Epithelial cell of proximal tubule (primary cell): ENCODE results near the gene ABTB2. TPM values are rescaled to one million over a fixed set of nuclear protein-coding genes. Genes with fewer than 3 reads are reported as not detected.

Experiments
- DNase-seq: peaks from one replicate; pipeline ENCODE4 v3.0.0-alpha.2; 2011; ENCODE audit warnings: low read depth
- H3K4me3 ChIP-seq: 2 replicates; pipeline ENCODE4 v1.5.1; 2011; ENCODE audit warnings: low read depth, mild to moderate bottlenecking, low read length
- total RNA-seq: library from RNA; depleted of rRNA; stranded (reverse); fragments of >200 nt; gene quantifications from 2 replicates; pipeline ENCODE4 v1.2.3, GENCODE V29; 2015
- TF ChIP-seq, protein P1 (sequence below): conservative IDR thresholded peaks from 2 replicates; pipeline ENCODE4 v1.5.1; 2012; ENCODE audit warnings: low read depth, mild to moderate bottlenecking, low read length

ABTB2 gene
- total RNA-seq, result 14.1 and 17.6 TPM in 2 replicates

DNA sequence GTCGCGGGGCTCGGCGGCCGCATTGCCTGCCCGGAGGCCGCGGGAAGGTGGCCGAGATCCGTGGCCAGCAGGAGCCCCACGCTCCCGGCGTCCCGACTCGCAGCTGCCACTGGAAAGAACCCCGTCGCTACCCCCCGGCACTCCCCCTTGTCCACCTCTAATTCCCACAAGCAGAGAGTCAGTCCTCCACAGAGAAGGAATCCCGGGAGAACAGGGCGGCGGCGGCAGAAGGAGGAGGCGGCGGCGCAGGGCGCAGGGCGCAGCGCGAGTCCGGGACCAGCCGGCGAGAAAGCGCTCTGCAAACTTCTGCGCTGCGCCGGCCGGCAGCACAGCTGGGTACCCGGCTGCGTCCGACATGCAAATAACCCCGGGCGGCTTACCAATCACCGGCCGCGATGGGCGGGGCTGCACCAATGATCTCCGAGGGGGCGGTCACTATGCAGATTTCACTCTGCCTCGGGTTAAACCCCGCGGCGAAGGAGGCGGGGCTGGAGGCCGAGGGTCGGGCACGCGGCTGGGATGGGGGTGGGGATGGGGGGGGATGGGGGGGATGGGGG lies at the start of gene ABTB2:
Gene ABTB2, minus strand, starts transcription at position 310 of the 557 bp plus-strand sequence.
- DNase-seq, result no peak
- H3K4me3 ChIP-seq, result peak within 1 kb of the TSS; percentile 84
- TF ChIP-seq, protein P1, sequence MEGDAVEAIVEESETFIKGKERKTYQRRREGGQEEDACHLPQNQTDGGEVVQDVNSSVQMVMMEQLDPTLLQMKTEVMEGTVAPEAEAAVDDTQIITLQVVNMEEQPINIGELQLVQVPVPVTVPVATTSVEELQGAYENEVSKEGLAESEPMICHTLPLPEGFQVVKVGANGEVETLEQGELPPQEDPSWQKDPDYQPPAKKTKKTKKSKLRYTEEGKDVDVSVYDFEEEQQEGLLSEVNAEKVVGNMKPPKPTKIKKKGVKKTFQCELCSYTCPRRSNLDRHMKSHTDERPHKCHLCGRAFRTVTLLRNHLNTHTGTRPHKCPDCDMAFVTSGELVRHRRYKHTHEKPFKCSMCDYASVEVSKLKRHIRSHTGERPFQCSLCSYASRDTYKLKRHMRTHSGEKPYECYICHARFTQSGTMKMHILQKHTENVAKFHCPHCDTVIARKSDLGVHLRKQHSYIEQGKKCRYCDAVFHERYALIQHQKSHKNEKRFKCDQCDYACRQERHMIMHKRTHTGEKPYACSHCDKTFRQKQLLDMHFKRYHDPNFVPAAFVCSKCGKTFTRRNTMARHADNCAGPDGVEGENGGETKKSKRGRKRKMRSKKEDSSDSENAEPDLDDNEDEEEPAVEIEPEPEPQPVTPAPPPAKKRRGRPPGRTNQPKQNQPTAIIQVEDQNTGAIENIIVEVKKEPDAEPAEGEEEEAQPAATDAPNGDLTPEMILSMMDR, result no peak

DNA sequence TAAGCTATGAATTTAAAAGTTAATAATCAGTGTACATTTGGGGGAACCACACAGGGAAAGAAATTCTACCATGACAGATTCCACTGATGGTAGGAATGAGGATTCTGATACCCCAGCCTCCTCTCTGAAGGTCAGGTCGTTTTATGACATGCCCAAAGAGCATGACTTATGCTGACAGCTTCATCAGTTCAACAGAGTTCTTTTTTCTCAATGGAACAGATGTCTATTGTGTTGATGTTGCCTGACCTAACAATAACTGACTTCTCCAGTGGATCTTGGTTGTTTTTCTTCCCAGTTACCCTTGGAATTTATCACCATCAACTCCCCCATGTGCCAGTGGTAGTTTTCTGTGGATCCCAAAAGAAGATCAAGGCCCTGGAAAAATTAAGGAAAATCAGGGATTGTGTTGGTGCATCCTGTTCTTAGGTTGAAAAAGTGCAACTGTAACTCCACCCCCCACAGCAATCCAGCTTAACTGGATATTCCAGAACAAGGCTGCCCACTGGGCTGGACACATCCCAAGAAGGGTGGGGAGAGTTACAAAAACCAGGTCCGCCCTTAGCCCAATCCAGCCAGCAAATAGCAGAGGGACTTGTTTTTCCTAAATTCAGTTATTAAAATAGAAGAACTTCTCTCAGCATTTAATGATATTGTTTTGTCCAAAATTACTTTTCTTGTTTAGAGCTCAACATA lies 49.5 kb upstream of the ABTB2 start:
- no peak overlapping the region for H3K4me3 ChIP-seq
- no peak for DNase-seq
- TF ChIP-seq, protein P1, result no peak

DNA sequence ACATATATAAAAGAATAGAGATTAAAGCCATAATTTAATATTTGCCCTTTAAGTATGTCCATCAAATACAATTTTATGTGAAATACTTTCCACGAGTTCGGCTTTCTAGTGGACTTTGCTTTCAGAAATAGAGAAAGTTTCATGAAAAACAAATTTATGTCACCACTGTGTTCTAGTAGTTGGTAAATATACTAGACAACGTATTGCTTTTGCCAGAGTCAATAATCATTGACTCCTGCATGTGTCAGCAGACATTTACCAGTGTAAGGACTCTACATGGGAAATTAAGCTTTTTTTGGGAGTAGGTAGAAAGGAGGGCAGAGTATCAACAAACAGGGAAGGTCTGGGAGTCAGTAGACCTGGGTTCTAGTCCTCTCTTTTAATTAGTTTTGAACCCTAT lies 48.6 kb upstream of the ABTB2 start:
- TF ChIP-seq, protein P1, result no peak
- no peak for DNase-seq
- no peak overlapping the region for H3K4me3 ChIP-seq

DNA sequence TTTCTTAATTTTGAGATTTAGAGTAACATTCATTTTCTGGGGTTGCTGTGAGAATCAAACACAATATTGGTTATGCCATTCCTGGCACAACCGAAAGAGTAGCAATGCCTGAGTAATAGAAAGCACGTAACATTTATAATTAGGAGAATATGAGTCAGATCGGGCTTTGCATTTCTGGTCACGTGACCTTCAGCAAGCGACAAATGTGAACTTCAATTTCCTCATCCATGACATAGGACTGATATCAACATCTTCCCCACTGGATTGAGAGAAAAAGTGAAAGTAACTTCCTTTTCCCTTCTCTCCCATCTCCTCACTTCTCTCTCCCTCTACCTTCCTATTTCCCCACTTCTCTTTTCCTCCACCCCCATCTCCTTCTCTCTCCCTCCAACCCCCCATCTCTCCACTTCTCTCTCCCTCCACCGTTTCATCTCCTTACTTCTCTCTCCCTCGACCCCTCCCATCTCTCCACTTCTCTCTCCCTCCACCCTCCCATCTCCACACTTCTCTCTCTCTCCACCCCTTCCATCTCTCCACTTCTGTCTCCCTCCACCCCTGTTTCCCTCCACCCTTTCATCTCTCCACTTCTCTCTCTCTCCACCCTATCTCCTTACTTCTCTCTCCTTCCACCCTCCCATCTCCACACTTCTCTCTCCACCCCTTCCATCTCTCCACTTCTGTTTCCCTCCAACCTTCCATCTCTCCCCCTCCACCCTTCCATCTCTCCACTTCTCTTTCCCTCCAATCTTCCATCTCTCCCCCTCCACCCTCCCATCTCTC lies 47.5 kb upstream of the ABTB2 start:
- TF ChIP-seq, protein P1, result no peak
- no peak overlapping the region for H3K4me3 ChIP-seq
- no peak for DNase-seq

DNA sequence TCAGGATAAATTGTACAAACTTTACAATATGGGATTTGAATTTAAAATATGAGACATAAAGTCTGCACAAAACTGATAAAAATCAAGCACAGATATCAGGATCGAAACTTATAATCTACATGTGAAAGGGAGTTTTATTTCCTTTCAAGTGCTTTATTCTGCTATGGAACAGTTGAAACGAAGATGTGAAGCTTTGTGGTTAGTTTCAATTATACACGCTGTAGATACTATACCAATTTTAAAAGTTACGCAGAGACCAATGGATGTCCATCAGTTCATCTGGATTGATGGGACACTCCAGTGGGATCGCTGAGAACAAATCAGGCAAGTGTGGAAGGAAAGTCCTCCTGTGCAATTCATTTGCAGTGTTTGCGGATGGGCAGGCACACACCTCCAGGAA lies 46.5 kb upstream of the ABTB2 start:
- H3K4me3 ChIP-seq, result no peak overlapping the region
- TF ChIP-seq, protein P1, result no peak
- DNase-seq, result no peak

DNA sequence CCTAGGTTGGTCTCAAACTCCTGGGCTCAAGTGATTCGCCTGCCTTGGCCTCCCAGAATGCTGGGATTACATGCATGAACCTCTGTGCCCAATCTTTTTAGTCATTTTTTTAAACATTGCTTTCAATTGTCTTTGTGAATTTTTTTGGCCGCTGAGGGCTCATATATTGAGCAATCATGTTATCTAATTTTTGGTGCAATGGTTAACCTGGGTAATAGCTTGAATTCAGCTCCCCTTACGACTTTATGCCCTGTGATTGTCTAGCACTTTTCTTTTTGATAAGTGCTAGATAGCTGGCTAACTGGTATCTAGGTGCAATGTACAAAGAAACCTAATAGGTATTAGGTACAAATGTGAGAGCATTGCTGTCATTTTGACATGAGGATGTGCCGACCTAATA lies 45.6 kb upstream of the ABTB2 start:
- DNase-seq, result no peak
- TF ChIP-seq, protein P1, result no peak
- no peak overlapping the region for H3K4me3 ChIP-seq
